Endometrial microvascular endothelial cells (primary cell): ENCODE measurements around the gene BMX. TPM values are rescaled to one million over a fixed set of nuclear protein-coding genes. Genes with fewer than 3 reads are reported as not detected.

Source experiments
- in situ Hi-C: cut with HindIII; loops from 2 replicates; pipeline ENCODE4 v1.10.0; 2017; ENCODE audit warnings: low sequenced_read_pairs, low pct_unique_long_range_greater_than_20kb; ENCODE audit errors: inconsistent ontology term
- total RNA-seq: library from RNA; depleted of rRNA; stranded (reverse); fragments of >200 nt; gene quantifications from one replicate; pipeline ENCODE4 v1.2.3, GENCODE V29; 2015; ENCODE audit errors: inconsistent ontology term

Gene BMX
- total RNA-seq, 1 donor from 2014 or later: 20.4 TPM

GRCh38 chrX:15501506-15501905 lies 899 bp downstream of the BMX start:
- in situ Hi-C loops: no loop called here

GRCh38 chrX:15504661-15505060 lies 4.1 kb downstream of the BMX start:
- in situ Hi-C loops: no loop called here

- in situ Hi-C loops: no loop called here
Measured at GRCh38 chrX:15505101-15505500, 4.5 kb downstream of the BMX start.

GRCh38 chrX:15507005-15507404 lies 6.4 kb downstream of the BMX start:
- in situ Hi-C loops: no loop called here

GRCh38 chrX:15509845-15510244 lies 9.2 kb downstream of the BMX start:
- in situ Hi-C loops: no loop called here

- in situ Hi-C loops: no loop called here
Measured at GRCh38 chrX:15511563-15511962, 11.0 kb downstream of the BMX start.

- in situ Hi-C loops: no loop called here
Measured at GRCh38 chrX:15512401-15512965, 11.9 kb downstream of the BMX start.

GRCh38 chrX:15514279-15514678 lies 13.7 kb downstream of the BMX start:
- in situ Hi-C loops: no loop called here

- in situ Hi-C loops: no loop called here
Measured at GRCh38 chrX:15515931-15516330, 15.3 kb downstream of the BMX start.

- in situ Hi-C loops: no loop called here
Measured at GRCh38 chrX:15522464-15522863, 21.9 kb downstream of the BMX start.

- in situ Hi-C loops: no loop called here
Measured at GRCh38 chrX:15523088-15523487, 22.5 kb downstream of the BMX start.

- in situ Hi-C loops: no loop called here
Measured at GRCh38 chrX:15524417-15524816, 23.8 kb downstream of the BMX start.

GRCh38 chrX:15525664-15526416 lies 25.2 kb downstream of the BMX start:
- in situ Hi-C loops: no loop called here

GRCh38 chrX:15529165-15529564 lies 28.6 kb downstream of the BMX start:
- in situ Hi-C loops: no loop called here

- in situ Hi-C loops: no loop called here
Measured at GRCh38 chrX:15530318-15530717, 29.7 kb downstream of the BMX start.

GRCh38 chrX:15546745-15547144 lies 46.1 kb downstream of the BMX start:
- in situ Hi-C loops: no loop called here

- in situ Hi-C loops: no loop called here
Measured at GRCh38 chrX:15547356-15547755, 46.7 kb downstream of the BMX start.

- in situ Hi-C loops: no loop called here
Measured at GRCh38 chrX:15549189-15550012, 48.8 kb downstream of the BMX start.

- in situ Hi-C loops: no loop called here
Measured at GRCh38 chrX:15559227-15559626, 58.6 kb downstream of the BMX start.

GRCh38 chrX:15560924-15561323 lies 60.3 kb downstream of the BMX start:
- in situ Hi-C loops: no loop called here
